ENCODE data around the gene ATXN2. TPM values are rescaled to one million over a fixed set of nuclear protein-coding genes. Genes with fewer than 3 reads are reported as not detected.

Gene ATXN2
- total RNA-seq, 1 donor from 2014 or later: 69.4 TPM

DNA sequence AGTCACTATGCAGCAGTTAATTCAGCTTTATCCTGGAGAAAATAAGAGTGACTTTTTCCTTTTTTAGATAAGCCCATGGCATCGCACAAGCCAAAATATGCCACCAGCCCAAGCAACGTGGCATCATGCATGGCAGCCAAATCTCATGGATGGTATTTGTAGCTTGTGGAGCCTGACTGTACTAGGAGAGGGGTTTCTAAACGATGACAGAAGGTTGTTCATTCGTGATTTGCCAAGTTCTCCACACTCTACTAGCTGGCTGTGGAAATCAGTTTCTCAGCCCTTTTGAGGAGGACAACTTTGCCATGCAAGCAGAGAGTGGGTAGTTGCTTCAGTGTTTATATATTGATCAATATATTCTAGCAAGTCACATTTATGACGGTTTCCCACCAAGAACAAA, 41.4 kb upstream of the ATXN2 start:
- Mint-ChIP-seq H3K27me3 (ENCODE audit: unreplicated experiment) (no peaks in the 10 kb centered on the region), H3K4me3 (ENCODE audit: unreplicated experiment) (no peak overlapping the region), H3K36me3 (ENCODE audit: low read depth, unreplicated experiment) (peaks cover 4% of the 10 kb centered on the region), H3K9me3 (ENCODE audit: unreplicated experiment) (no peaks in the 10 kb centered on the region), H3K4me1 (ENCODE audit: unreplicated experiment) (peaks cover 11% of the 10 kb centered on the region), H3K27ac (ENCODE audit: unreplicated experiment) (no peak overlapping the region)
- DNase-seq (ENCODE audit: low spot score): no peak
- TF ChIP-seq, protein P1, sequence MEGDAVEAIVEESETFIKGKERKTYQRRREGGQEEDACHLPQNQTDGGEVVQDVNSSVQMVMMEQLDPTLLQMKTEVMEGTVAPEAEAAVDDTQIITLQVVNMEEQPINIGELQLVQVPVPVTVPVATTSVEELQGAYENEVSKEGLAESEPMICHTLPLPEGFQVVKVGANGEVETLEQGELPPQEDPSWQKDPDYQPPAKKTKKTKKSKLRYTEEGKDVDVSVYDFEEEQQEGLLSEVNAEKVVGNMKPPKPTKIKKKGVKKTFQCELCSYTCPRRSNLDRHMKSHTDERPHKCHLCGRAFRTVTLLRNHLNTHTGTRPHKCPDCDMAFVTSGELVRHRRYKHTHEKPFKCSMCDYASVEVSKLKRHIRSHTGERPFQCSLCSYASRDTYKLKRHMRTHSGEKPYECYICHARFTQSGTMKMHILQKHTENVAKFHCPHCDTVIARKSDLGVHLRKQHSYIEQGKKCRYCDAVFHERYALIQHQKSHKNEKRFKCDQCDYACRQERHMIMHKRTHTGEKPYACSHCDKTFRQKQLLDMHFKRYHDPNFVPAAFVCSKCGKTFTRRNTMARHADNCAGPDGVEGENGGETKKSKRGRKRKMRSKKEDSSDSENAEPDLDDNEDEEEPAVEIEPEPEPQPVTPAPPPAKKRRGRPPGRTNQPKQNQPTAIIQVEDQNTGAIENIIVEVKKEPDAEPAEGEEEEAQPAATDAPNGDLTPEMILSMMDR (IDR thresholded peaks at IDR 0.05; ENCODE audit: unreplicated experiment): no peak

DNA sequence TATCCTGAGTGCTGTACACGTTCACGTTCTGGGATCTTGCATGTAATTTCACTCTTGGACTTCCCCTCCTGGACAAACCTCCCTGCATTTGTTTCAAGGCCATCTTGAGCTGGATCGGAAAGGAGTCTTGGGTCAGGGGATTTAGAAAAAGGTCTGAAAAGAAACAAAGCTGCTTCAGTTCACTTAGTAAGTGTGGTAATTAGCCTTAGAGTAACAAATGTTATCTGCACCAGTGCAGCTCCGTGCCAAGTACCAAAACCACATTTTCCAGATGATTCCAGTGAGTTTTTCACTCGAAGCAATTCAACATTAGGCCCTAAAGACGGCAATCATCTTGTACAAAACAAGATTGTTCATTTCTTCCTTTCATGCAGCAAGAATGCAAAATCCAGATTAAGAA, 39.4 kb upstream of the ATXN2 start:
- TF ChIP-seq, protein P1 (IDR thresholded peaks at IDR 0.05; ENCODE audit: unreplicated experiment): no peak
- H3K4me3 Mint-ChIP-seq (ENCODE audit: unreplicated experiment): no peak overlapping the region
- H3K27me3 Mint-ChIP-seq (ENCODE audit: unreplicated experiment): no peaks in the 10 kb centered on the region
- H3K36me3 Mint-ChIP-seq (ENCODE audit: low read depth, unreplicated experiment): no peaks in the 10 kb centered on the region
- no peak overlapping the region for H3K27ac Mint-ChIP-seq (ENCODE audit: unreplicated experiment)
- no peak for DNase-seq (ENCODE audit: low spot score)
- H3K9me3 Mint-ChIP-seq (ENCODE audit: unreplicated experiment): no peaks in the 10 kb centered on the region
- peaks cover 11% of the 10 kb centered on the region for H3K4me1 Mint-ChIP-seq (ENCODE audit: unreplicated experiment)

DNA sequence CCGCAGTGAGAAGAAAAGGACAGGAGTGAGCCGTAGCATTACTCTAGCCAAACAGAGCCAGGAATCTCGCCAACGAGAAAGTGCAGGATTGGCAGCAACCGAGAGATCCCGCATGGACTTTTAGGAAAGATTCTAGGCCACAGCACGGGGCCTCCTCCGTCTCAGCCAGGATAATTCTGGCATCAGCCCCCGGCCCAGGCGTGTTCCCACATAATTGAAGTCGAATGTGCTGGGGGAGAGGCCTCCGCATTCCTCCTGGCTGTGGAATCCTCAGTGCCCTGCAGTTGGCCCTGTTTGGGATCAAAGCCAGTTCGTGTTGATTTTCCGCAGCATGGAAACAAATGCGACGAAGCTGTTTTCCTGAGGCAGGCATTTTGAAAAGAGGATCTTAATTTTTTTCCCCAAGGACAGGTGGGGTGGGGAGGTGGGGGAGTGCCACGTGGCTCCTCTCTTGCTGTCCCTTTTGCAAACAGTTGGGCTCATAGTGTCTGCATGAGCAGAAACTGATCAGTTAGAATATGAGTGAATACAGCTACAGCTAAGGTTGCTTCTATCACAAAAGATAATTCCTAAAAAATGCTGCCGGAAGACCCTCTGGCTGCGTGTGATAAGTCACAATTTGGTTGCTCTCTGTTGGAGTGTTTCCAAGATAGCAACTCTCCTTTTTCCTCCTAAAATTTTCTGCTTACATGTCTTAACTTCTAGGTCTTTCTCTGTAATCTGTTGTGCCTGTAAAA, 37.3 kb upstream of the ATXN2 start:
- Mint-ChIP-seq H3K4me3 (ENCODE audit: unreplicated experiment) (peak overlapping the region; percentile 19), H3K9me3 (ENCODE audit: unreplicated experiment) (no peaks in the 10 kb centered on the region), H3K27ac (ENCODE audit: unreplicated experiment) (peak overlapping the region; percentile 59)

DNA sequence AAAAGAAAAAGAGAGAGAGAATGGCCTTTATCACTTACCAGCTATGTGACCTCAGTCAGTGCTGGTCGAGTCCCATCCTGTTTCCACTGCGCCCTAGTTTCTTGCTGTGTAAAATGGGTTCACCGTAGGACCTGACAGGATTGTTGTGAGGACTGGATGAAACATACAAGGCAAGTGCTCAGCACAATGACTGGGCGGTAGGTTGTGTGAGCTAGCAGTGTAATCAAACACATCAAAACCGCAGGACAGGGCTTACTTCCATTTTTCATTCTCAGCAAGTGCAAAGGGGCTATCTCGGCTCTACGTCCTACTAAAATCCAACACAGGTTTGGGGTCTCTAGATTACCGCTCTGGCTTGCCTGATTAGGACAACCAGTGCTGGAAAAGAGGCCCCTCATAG, 36.4 kb upstream of the ATXN2 start:
- Mint-ChIP-seq H3K4me3 (ENCODE audit: unreplicated experiment) (no peak overlapping the region), H3K36me3 (ENCODE audit: low read depth, unreplicated experiment) (no peaks in the 10 kb centered on the region), H3K4me1 (ENCODE audit: unreplicated experiment) (peaks cover 11% of the 10 kb centered on the region), H3K27ac (ENCODE audit: unreplicated experiment) (peak overlapping the region; percentile 59), H3K27me3 (ENCODE audit: unreplicated experiment) (peaks cover 1% of the 10 kb centered on the region), H3K9me3 (ENCODE audit: unreplicated experiment) (no peaks in the 10 kb centered on the region)
- no peak for DNase-seq (ENCODE audit: low spot score)
- TF ChIP-seq, protein P1 (IDR thresholded peaks at IDR 0.05; ENCODE audit: unreplicated experiment): no peak

More for the DNA sequence above, 37.3 kb upstream of the ATXN2 start:
- TF ChIP-seq, protein P1 (IDR thresholded peaks at IDR 0.05; ENCODE audit: unreplicated experiment): no peak
- Mint-ChIP-seq H3K36me3 (ENCODE audit: low read depth, unreplicated experiment) (no peaks in the 10 kb centered on the region), H3K4me1 (ENCODE audit: unreplicated experiment) (peaks cover 11% of the 10 kb centered on the region), H3K27me3 (ENCODE audit: unreplicated experiment) (peaks cover 1% of the 10 kb centered on the region)
- DNase-seq (ENCODE audit: low spot score): peak; percentile 20

DNA sequence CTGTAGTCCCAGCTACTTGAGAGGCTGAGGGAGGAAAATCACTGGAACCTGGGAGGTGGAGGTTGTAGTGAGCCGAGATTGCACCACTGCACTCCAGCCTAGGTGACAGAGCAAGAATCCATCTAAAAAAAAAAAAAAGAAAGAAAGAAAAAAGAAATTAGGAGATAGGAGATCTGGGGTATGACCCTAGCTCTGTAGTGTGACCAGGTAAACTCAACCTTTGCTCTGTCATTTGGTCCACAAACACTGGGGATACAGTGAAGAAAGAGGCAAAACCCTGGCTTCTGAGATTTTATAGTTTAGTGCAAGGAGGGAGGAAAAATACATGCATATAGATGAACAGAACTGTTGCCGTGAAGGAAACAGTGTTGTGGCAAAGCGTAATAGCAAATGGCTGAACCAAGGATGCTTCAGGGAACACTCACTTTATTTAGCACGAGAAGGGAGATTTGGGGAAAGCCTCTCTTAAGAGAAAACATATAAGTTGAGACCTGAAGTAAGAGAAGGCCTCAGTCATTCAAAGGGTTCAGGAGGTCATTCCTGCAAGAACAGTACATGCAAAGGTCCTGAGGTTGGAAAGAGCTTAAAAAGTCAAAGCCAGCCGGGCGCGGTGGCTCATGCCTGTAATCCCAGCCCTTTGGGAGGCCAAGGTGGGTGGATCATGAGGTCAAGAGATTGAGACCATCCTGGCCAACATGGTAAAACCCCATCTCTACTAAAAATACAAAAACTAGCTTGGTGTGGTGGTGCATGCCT, 29.6 kb upstream of the ATXN2 start:
- Mint-ChIP-seq H3K9me3 (ENCODE audit: unreplicated experiment) (no peaks in the 10 kb centered on the region), H3K27ac (ENCODE audit: unreplicated experiment) (no peak overlapping the region), H3K4me1 (ENCODE audit: unreplicated experiment) (no peaks in the 10 kb centered on the region), H3K36me3 (ENCODE audit: low read depth, unreplicated experiment) (no peaks in the 10 kb centered on the region), H3K27me3 (ENCODE audit: unreplicated experiment) (peaks cover 9% of the 10 kb centered on the region), H3K4me3 (ENCODE audit: unreplicated experiment) (no peak overlapping the region)
- TF ChIP-seq, protein P1 (IDR thresholded peaks at IDR 0.05; ENCODE audit: unreplicated experiment): no peak
- DNase-seq (ENCODE audit: low spot score): no peak

All from endothelial cell (in vitro differentiated cells).